Measurements from ENCODE around the gene GRID2.

GRCh38 chr4:93814722-93815121, 1511.0 kb downstream of the GRID2 start:
- TF ChIP-seq CTCF (IDR thresholded peaks at IDR 0.05) (no peak), POLR2AphosphoS5 (IDR thresholded peaks at IDR 0.05; ENCODE audit: insufficient read depth in 1 of 2, low read depth in 1 of 2) (no peak)
